CD8-positive, alpha-beta memory T cell (primary cell): ENCODE data around the gene CC2D2B. TPM values are rescaled to one million over a fixed set of nuclear protein-coding genes. Genes with fewer than 3 reads are reported as not detected.
"Not testable (repeated sequence)": the region's sequence is repeated elsewhere in the genome, so short reads cannot be mapped to it uniquely, and the experiment has no call there.

ENCODE experiments used
- CTCF ChIA-PET: fragments of 350-600 bp; sonication (Branson Sonifier 250); formaldehyde crosslinking; loops from one replicate; lab custom pipeline; 2021; ENCODE audit warnings: antibody characterized with exemption; lab: Charles Lee
- POLR2A ChIA-PET: fragments of 350-600 bp; sonication (Branson Sonifier 250); formaldehyde crosslinking; loops from one replicate; lab custom pipeline; 2021; ENCODE audit warnings: antibody characterized with exemption; lab: Charles Lee
- DNase-seq, 5 donors: peaks; one replicate each; pipeline versions ENCODE4 v3.0.0 to v3.0.0-alpha.2; 2020 to 2022; ENCODE audit warnings: mixed read lengths in 1 of 5
- H3K27ac ChIP-seq: one replicate; pipeline ENCODE4 v1.7.0; 2013; ENCODE audit warnings: low read depth, mild to moderate bottlenecking, low read length, moderate library complexity
- H3K27me3 ChIP-seq: 2 replicates; pipeline ENCODE4 v1.7.0; 2013; ENCODE audit warnings: low read length, mild to moderate bottlenecking; ENCODE audit not compliant: insufficient read depth, poor library complexity, severe bottlenecking
- H3K36me3 ChIP-seq: 2 replicates; pipeline ENCODE4 v1.7.0; 2013; ENCODE audit warnings: mild to moderate bottlenecking, low read length, moderate library complexity; ENCODE audit not compliant: insufficient read depth
- H3K4me1 ChIP-seq: 2 replicates; pipeline ENCODE4 v1.7.0; 2013; ENCODE audit warnings: mild to moderate bottlenecking, low read length, moderate library complexity; ENCODE audit not compliant: insufficient read depth
- H3K4me3 ChIP-seq: 2 replicates; pipeline ENCODE4 v1.7.0; 2013; ENCODE audit warnings: mild to moderate bottlenecking, low read length
- H3K9me3 ChIP-seq: 2 replicates; pipeline ENCODE4 v1.7.0; 2013; ENCODE audit warnings: mild to moderate bottlenecking, low read length
- H3K27ac Mint-ChIP-seq, 8 donors: one replicate each; pipeline ENCODE4 v1.8.0; 2020 to 2021; ENCODE audit warnings: mixed read lengths in 8 of 8, mild to moderate bottlenecking in 6 of 8, inconsistent platforms in 3 of 8, moderate library complexity in 3 of 8
- H3K27me3 Mint-ChIP-seq, 2 donors: one replicate each; pipeline ENCODE4 v1.8.0; 2020 to 2021; ENCODE audit warnings: mixed read lengths in 2 of 2, mild to moderate bottlenecking in 1 of 2, moderate library complexity in 1 of 2
- H3K36me3 Mint-ChIP-seq, 3 donors: one replicate each; pipeline ENCODE4 v1.8.0; 2020 to 2021; ENCODE audit warnings: mixed read lengths in 3 of 3, inconsistent platforms in 1 of 3, mild to moderate bottlenecking in 1 of 3
- H3K4me1 Mint-ChIP-seq, 3 donors: one replicate each; pipeline ENCODE4 v1.8.0; 2020 to 2021; ENCODE audit warnings: mixed read lengths in 3 of 3, inconsistent platforms in 1 of 3, mild to moderate bottlenecking in 1 of 3
- H3K4me3 Mint-ChIP-seq, 7 donors: one replicate each; pipeline ENCODE4 v1.8.0; 2020 to 2021; ENCODE audit warnings: mixed read lengths in 7 of 7, mild to moderate bottlenecking in 6 of 7, moderate library complexity in 4 of 7, inconsistent platforms in 2 of 7
- H3K9me3 Mint-ChIP-seq, 5 donors: one replicate each; pipeline ENCODE4 v1.8.0; 2020 to 2022; ENCODE audit warnings: mixed read lengths in 5 of 5, mild to moderate bottlenecking in 3 of 5, moderate library complexity in 2 of 5, inconsistent platforms in 1 of 5
- polyA plus RNA-seq: library from polyadenylated mRNA; unstranded; fragments of 300-500 nt; fragmentation: Illumina TruSeq; gene quantifications from one replicate; pipeline ENCODE4 v1.2.3, GENCODE V29; 2021
- total RNA-seq, 2 experiments: library from RNA; stranded (reverse); gene quantifications; one replicate each; pipeline ENCODE4 v1.2.3, GENCODE V29; 2021

CC2D2B gene
- total and polyA plus RNA-seq, 3 experiments from 2014 or later, result not detected

DNA sequence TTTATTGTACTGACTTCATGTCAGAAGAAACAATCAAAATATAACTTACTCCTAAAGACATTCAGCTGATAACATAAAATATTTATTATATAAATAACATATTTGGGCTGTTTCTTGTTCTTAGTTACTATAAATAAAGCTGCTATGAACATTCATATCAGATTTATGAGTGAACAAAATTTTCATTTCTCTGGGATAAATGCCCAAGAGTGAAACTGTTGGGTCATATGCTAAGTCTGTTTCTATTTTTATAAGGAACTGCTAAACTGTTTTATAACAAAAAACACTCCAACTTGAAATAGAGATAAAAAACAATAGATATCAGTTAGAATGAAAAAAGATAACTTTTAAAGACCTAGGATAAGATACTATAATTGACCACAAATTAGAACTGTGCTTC is 26.5 kb upstream of the CC2D2B start:
- Histone ChIP-seq H3K27ac (no peak overlapping the region), H3K4me3 (no peak overlapping the region), H3K4me1 (no peaks in the 10 kb centered on the region), H3K36me3 (no peaks in the 10 kb centered on the region), H3K9me3 (no peaks in the 10 kb centered on the region), H3K27me3 (no peaks in the 10 kb centered on the region)
- CTCF ChIA-PET, result no interaction called here
- Mint-ChIP-seq H3K4me3 (no peak overlapping the region), H3K9me3 (no peaks in the 10 kb centered on the region), H3K27ac (no peak overlapping the region), H3K36me3 (peaks cover 6 to 15% (median 10%) of the 10 kb centered on the region in 3 donors), H3K27me3 (no peaks in the 10 kb centered on the region), H3K4me1 (no peaks in the 10 kb centered on the region)
- DNase-seq, result no peak
- POLR2A ChIA-PET, result no interaction called here

DNA sequence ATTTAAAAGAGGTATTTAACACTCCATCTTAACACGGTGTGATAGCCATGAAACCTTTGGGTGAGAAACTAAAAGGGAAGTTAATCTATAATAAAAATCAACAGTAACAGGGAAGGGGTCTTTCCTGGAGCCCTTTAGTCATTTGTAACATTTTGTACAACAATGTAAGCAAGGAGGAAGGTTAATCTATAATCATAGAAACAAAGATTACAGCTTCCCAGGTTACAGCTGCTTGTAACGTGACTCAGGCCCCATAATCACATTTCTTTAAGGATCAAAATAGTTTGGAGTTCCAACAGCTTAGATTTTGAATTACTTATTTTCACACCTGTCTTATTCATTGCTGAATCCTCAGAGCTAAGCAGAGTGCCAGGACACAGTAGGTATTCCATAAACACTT is 17.9 kb upstream of the CC2D2B start:
- Mint-ChIP-seq H3K4me3 (no peak overlapping the region), H3K27ac (no peak overlapping the region), H3K27me3 (no peaks in the 10 kb centered on the region), H3K9me3 (no peaks in the 10 kb centered on the region), H3K4me1 (no peaks in the 10 kb centered on the region), H3K36me3 (peaks cover 21 to 56% (median 30%) of the 10 kb centered on the region in 3 donors)
- no peaks in the 10 kb centered on the region for H3K4me1 ChIP-seq
- no peaks in the 10 kb centered on the region for H3K27me3 ChIP-seq
- ChIA-PET POLR2A (no interaction called here), CTCF (interaction anchor here (0.6 kb wide), 1 partner anchor 46 kb away, joined by 4 read pairs; no protein-coding TSS in a partner anchor)
- no peaks in the 10 kb centered on the region for H3K9me3 ChIP-seq
- H3K36me3 ChIP-seq, result no peaks in the 10 kb centered on the region
- H3K27ac ChIP-seq, result no peak overlapping the region
- DNase-seq, result no peak
- no peak overlapping the region for H3K4me3 ChIP-seq

DNA sequence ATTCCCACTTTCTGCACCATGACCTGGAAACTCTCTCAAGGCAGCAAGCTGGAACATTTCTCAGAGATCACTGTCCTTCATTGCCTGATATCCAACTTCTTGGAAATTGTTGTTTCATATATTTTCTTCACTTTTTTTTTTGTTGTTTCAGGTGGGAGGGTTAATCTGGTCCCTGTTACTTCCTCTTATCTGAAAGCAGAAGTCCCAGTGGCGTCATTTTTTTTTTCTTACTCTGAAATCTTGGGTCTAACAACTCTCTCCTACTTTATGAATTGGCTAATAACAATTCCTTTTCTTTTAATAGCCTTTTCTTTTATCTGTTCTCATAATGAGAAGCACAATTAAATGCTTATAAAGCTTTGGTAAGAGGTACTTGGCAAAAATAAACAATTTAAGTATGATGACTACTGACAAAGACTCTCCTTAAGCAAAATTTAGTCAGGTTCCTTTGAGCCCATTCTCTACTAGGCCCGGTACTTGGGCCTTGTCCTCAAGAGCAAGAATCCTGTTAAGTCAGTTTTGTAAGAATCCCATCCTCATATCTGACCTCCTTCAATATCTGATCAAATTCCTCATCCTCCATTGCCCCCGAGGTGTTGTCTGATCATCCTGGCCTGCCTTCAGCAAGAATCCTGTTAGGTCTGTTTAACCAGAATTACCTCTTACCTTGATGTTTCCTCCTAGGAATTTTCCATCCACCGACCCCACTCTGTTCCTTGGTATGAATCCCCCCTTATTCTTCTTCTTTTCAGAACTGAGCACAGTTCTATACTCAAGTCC is 11.5 kb upstream of the CC2D2B start:
- Histone ChIP-seq H3K4me3 (no peak overlapping the region), H3K4me1 (no peaks in the 10 kb centered on the region), H3K36me3 (peaks cover 10% of the 10 kb centered on the region), H3K27me3 (no peaks in the 10 kb centered on the region), H3K27ac (no peak overlapping the region), H3K9me3 (no peaks in the 10 kb centered on the region)
- H3K9me3 Mint-ChIP-seq, result no peaks in the 10 kb centered on the region
- DNase-seq, result no peak
- POLR2A ChIA-PET, result no interaction called here
- H3K4me1 Mint-ChIP-seq, result no peaks in the 10 kb centered on the region
- CTCF ChIA-PET, result no interaction called here
- H3K27ac Mint-ChIP-seq, result peak overlapping the region in 3 of 8 donors; percentile 2 to 64 (median 7)
- no peak overlapping the region for H3K4me3 Mint-ChIP-seq
- H3K36me3 Mint-ChIP-seq, result peaks cover 23 to 77% (median 35%) of the 10 kb centered on the region in 3 donors
- no peaks in the 10 kb centered on the region for H3K27me3 Mint-ChIP-seq

DNA sequence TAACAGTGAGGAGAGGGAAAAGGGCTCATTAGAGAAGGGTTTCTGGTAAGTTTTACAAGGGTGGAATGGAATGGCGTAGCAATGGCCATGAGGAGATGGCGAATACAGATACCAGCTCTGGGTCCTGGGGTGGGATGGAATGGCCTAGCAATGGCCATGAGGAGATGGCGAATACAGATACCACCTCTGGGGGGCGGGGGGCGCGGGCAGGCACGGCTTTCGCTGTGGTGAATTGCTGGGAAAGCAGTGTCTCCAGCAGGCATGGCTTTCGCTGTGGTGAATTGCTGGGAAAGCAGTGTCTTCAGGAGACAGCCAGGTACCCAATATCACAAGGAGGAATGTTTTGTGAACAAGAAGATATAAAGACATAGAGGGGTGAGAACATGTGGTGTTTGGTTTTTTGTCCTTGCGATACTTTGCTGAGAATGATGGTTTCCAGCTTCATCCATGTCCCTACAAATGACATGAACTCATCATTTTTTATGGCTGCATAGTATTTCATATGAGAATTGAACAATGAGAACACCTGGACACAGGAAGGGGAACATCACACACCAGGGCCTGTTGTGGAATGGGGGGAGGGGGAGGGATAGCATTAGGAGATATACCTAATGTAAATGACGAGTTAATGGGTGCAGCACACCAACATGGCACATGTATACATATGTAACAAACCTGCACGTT is 1.7 kb upstream of the CC2D2B start:
- DNase-seq, H3K36me3 ChIP-seq, H3K4me3 ChIP-seq, H3K27ac ChIP-seq, H3K4me1 ChIP-seq, H3K27me3 Mint-ChIP-seq, H3K27me3 ChIP-seq, H3K9me3 ChIP-seq, H3K9me3 Mint-ChIP-seq, POLR2A ChIA-PET: not testable (repeated sequence)
- Mint-ChIP-seq H3K36me3 (peaks cover 0 to 10% (median 5%) of the 10 kb centered on the region in 3 donors), H3K27ac (peak overlapping the region in 2 of 8 donors; percentile 31 to 70), H3K4me3 (peak overlapping the region in 5 of 7 donors; percentile 36 to 88 (median 58)), H3K4me1 (peaks cover 13 to 24% (median 16%) of the 10 kb centered on the region in 3 donors)
- CTCF ChIA-PET, result interaction anchor here (1.1 to 2.6 kb wide), 2 partner anchors 212 kb away, joined by 3 to 9 read pairs; partner anchors contain the start of gene TCTN3

DNA sequence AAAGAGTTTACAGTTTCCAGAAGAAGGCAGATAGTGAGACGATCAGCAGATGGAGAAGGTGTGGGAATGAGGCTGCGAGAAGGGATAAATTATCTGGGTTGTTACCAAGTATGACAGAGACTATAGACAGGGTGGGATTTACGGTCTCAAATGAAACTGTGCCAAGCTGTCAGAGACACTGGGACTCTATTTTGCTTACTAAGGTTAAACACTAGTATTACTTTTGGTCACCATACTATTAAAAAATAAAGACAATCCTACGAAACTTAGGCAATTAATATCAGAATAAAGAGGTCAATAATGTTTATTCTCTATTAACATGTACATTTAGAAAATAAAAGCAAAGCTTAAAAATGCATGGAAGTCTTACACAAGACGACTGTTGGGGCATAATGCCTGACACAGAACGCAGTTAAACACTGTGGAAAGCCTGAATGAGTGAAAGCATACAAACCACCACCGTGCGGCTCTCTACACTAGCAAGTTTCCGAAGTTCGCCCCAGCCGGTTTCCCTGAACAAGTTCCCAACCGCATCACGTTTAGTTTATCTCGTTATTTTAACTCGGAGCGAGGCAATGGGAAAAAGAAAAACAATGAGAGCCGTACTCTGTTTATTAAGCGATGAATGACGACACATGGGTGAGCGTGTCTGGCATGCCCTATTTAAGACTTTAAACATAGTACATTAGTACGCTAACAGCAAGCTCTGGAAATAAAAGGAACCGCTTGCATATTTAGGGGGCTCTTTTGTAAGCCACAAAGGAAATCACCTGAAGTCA is 909 bp upstream of the CC2D2B start:
- H3K9me3 ChIP-seq, result no peaks in the 10 kb centered on the region
- peak overlapping the region; percentile 73 to 93 (median 87) for H3K27ac Mint-ChIP-seq
- H3K4me1 Mint-ChIP-seq, result peaks cover 13 to 24% (median 16%) of the 10 kb centered on the region in 3 donors
- H3K36me3 ChIP-seq, result no peaks in the 10 kb centered on the region
- peak overlapping the region; percentile 67 for H3K27ac ChIP-seq
- peak overlapping the region; percentile 82 for H3K4me3 ChIP-seq
- peak in 3 of 5 donors; percentile 7 to 47 (median 38) for DNase-seq
- H3K4me3 Mint-ChIP-seq, result peak overlapping the region; percentile 88 to 95 (median 92)
- H3K27me3 Mint-ChIP-seq, result peaks cover 0 to 2% of the 10 kb centered on the region in 2 donors
- ChIA-PET CTCF (interaction anchor here (2.6 kb wide), 1 partner anchor 213 kb away, joined by 9 read pairs; the partner anchor contains the start of gene TCTN3), POLR2A (interaction anchor here (2.1 kb wide), 1 partner anchor 223 kb away, joined by 6 read pairs; the partner anchor contains the start of gene ZNF518A)
- H3K9me3 Mint-ChIP-seq, result no peaks in the 10 kb centered on the region
- H3K27me3 ChIP-seq, result no peaks in the 10 kb centered on the region
- H3K36me3 Mint-ChIP-seq, result peaks cover 0 to 6% (median 5%) of the 10 kb centered on the region in 3 donors
- no peaks in the 10 kb centered on the region for H3K4me1 ChIP-seq

DNA sequence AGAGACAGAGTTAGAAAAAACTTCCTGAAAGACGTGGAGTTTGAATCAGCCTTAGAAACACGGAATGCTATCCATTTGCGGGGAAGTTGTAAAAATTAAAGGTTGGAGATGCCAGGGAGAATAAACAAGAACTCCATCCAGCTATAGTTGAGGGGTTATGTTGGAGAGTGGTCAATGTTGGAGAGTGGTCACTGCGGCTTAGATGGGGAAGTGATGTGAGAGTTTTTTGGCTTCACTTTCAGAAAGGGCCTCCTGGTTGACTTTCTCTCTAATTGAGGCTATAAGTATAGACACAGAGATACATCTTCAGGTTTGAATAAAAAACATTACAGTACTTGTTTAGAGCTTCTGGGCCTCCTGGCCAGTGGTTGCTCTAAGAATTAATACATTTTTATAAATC is 675 bp downstream of the CC2D2B start:
- ChIA-PET POLR2A (interaction anchor here (0.6 to 2.1 kb wide), 2 partner anchors 222 to 403 kb away, joined by 3 to 6 read pairs; partner anchors contain the start of gene ZNF518A), CTCF (interaction anchor here (2.6 kb wide), 1 partner anchor 215 kb away, joined by 9 read pairs; the partner anchor contains the start of gene TCTN3)
- peak overlapping the region; percentile 88 to 95 (median 92) for H3K4me3 Mint-ChIP-seq
- Histone ChIP-seq H3K27ac (no peak overlapping the region), H3K4me1 (no peaks in the 10 kb centered on the region), H3K4me3 (no peak overlapping the region), H3K9me3 (no peaks in the 10 kb centered on the region), H3K27me3 (no peaks in the 10 kb centered on the region), H3K36me3 (no peaks in the 10 kb centered on the region)
- H3K9me3 Mint-ChIP-seq, result no peaks in the 10 kb centered on the region
- H3K36me3 Mint-ChIP-seq, result peaks cover 0 to 5% (median 0%) of the 10 kb centered on the region in 3 donors
- peaks cover 0 to 2% of the 10 kb centered on the region in 2 donors for H3K27me3 Mint-ChIP-seq
- H3K27ac Mint-ChIP-seq, result peak overlapping the region in 2 of 8 donors; percentile 24 to 89
- H3K4me1 Mint-ChIP-seq, result peaks cover 13 to 24% (median 16%) of the 10 kb centered on the region in 3 donors
- no peak for DNase-seq

DNA sequence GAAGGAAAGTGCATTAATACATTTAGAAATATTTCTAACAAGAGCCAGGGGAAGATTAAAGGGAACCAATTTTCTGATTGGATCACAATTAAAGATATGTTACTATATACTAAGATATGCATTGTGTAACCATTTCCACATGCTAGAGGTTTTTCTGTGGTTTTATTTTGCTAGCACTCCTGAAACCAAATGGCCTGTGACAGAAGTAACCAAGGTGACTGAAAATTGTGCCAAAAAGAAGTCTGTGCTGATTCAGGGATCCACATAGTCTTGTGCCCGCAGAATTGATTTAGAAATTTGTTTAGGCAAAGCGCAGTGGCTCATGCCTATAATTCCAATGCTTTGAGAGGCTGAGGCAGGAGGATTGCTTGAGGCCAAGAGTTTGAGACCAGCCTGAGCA is 1.8 kb downstream of the CC2D2B start:
- Histone ChIP-seq H3K36me3 (no peaks in the 10 kb centered on the region), H3K4me1 (no peaks in the 10 kb centered on the region), H3K27me3 (no peaks in the 10 kb centered on the region), H3K9me3 (no peaks in the 10 kb centered on the region), H3K4me3 (no peak overlapping the region), H3K27ac (no peak overlapping the region)
- Mint-ChIP-seq H3K27me3 (peaks cover 2 to 5% of the 10 kb centered on the region in 2 donors), H3K27ac (no peak overlapping the region), H3K4me3 (no peak overlapping the region), H3K36me3 (peaks cover 0 to 5% (median 0%) of the 10 kb centered on the region in 3 donors), H3K9me3 (no peaks in the 10 kb centered on the region), H3K4me1 (peaks cover 13 to 24% (median 16%) of the 10 kb centered on the region in 3 donors)
- ChIA-PET POLR2A (no interaction called here), CTCF (no interaction called here)
- DNase-seq, result no peak
